ENCODE measurements around the gene ANKMY1.

The ANKMY1 gene

DNA sequence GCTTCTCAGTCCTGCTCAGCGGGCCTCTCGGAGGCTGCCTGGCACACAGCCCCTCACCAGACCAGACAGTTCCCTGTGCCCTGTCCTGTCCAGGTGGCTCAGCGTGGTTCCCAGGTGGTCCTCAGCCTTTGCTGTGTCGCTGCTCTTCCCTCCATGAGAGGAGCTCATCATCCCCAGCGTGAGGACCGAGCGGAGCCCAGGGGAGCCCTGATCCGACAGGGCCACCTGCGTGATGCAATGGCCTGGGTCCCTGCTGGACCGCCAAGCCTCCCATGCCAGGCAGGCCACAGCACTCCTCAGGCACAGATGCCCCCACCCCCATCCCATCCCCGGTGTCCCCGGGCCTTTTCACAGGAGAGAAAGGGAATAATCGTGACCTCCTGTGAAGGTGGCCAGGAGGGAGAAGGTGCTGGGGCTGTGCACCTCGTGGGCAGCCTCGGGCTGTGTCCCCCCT lies 118.1 kb downstream of the ANKMY1 start:
- FAIRE-seq (no peak), DNase-seq (ENCODE audit: insufficient read length, low spot score) (no peak)

DNA sequence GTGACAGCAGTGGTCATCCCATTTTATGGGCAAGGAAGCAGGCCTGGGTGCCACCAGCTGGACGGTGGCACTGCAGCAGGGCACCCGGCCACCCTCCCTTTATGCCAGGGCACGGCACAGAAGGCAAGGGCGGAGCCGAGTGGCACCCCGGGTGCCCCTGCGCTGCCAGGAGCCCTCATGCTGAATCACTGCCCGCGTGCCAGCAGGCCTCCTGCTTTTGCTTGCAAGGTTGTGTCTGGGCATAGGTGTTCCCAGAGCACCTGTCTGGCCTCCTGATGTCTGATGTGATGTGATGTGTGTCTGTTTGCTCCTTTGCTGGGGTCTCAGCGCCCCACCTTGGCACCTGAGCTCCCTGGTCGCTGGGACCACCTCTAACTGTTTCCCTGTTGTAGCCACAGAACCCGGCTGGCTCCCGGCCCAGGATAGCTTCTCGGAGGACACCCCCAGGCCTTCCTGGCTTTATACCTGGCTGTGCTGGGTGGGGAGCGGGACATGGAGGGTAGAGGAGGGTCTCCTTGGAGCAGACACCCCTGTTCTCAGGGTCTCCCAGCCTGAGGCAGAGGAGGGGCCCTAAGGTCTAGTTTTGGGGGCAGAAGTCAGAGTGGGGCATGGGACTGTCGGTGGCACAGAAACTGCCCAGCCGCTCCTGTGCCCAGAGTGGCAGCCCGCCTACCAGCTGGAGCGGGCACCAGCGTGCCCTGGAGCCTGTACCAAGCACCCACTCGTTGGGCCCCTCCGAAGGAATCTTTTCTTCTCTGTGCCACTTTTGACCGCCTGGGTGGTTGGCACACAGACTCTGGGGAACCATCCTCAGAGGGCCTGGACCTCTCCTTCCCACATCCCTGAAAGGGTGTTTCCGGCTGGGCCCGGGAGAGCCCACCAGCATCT lies 118.7 kb downstream of the ANKMY1 start:
- FAIRE-seq (no peak), DNase-seq (ENCODE audit: insufficient read length, low spot score) (no peak)

DNA sequence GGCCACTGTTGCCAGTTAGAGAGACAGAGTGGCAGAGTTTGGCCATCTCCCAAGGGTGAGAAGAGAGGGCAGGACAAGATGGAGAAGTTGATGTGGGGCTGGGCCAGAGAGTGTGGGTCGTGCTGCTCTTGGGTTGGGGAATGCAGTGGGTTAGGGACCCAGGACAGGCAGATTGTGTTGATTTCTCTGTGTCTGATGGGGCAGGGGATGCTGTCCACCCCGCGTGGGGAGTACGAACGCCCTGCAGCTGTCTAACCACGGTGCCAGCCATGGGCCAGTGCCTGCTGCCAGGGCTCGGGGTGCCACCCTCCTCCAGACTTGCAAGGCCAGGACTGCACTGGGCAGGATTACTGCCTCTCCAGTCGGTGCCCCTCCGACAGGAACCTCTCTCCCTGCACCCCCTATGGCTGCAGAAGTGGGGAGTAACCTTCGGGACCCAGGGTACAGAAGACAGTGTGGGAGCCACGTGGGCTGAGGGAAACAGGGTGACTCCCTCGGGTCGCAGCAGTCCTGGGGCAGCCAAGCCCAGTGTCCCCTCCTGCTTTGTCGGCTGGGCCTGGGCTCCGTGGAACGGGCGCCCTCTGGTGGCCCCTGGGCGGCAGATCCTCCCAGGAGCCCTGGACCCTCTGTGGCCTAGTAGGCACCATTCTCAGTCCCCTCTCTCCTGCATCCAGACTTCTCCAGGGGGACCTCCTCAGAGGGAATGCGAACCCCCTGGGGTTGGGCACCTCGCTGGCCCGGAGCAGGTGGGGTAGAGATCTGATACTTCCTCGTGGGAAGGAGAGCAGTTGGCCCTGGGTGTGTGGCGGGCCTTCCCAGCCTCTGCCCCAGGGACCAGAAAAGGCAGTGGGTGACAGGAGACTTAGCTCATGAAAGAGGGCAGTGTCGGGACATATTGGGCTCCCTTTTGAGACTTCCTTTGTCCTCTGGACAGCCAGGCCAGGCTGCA lies 119.7 kb downstream of the ANKMY1 start:
- peak; percentile 82 for DNase-seq (ENCODE audit: insufficient read length, low spot score)

GRCh38 chr2:240437551-240437860 lies 120.3 kb downstream of the ANKMY1 start:
- no peak for DNase-seq (ENCODE audit: insufficient read length, low spot score)
- no peak for FAIRE-seq

More for the DNA sequence above, 119.7 kb downstream of the ANKMY1 start:
- FAIRE-seq: peak; percentile 82

- FAIRE-seq (no peak), DNase-seq (ENCODE audit: insufficient read length, low spot score) (no peak)
Measured at GRCh38 chr2:240436683-240437550, 120.9 kb downstream of the ANKMY1 start.

DNA sequence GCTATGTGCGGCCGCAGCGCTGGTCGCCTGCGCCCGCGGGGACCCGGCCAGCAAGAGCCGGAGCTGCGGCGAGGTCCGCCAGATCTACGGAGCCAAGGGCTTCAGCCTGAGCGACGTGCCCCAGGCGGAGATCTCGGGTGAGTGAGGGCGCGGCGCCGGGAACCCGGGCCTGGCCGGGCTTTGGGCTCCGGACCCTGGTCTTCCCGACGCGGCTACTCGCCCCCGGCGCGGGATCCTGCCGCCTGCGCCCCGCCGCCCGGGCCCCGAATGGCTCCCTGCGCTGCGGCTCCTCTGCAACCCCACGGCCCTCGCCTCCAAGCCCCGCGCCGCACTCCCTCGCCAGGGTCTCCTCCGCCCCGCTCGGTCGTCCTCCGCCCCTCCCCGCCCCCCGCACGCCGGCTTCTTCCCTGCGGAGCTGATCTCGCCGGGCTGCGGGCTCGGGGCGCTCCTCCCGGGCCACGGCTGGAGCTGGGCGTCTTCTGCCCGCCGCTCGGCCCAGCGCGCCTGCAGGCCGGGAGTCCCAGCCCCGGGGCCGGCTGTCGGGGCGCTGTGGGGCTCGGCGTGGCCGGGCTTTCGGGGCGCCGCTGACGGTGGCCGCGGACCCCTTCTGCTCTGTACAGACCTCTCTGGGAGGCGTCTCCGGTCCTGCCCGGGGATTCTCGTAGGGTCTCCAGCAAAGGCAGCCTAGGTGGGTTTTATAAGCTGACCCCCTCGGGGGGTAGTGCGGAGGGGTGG lies 121.7 kb downstream of the ANKMY1 start:
- no peak for FAIRE-seq

DNA sequence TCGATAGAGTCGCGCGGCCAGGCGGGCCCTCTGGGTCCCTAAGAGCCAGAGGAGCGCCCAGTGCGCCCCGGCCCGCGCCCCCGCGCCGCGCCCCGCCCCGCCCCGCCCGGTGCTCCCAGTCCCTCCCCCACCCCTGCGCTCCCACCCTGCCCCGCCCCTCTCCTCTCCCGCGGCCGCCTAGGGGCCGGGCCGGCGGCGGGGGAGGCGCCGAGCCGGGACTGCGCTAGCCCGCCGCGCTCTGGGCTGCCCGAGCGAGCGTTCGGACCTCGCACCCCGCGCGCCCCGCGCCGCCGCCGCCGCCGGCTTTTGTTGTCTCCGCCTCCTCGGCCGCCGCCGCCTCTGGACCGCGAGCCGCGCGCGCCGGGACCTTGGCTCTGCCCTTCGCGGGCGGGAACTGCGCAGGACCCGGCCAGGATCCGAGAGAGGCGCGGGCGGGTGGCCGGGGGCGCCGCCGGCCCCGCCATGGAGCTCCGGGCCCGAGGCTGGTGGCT lies 122.3 kb downstream of the ANKMY1 start, which contains the start of gene GPC1:
GPC1 (plus strand) TSS at position 207 of the 491 bp plus-strand sequence; CDS start at position 463, 256 bp downstream.
- no peak for FAIRE-seq

More for the DNA sequence above, 121.7 kb downstream of the ANKMY1 start:
- DNase-seq (ENCODE audit: insufficient read length, low spot score): no peak

DNA sequence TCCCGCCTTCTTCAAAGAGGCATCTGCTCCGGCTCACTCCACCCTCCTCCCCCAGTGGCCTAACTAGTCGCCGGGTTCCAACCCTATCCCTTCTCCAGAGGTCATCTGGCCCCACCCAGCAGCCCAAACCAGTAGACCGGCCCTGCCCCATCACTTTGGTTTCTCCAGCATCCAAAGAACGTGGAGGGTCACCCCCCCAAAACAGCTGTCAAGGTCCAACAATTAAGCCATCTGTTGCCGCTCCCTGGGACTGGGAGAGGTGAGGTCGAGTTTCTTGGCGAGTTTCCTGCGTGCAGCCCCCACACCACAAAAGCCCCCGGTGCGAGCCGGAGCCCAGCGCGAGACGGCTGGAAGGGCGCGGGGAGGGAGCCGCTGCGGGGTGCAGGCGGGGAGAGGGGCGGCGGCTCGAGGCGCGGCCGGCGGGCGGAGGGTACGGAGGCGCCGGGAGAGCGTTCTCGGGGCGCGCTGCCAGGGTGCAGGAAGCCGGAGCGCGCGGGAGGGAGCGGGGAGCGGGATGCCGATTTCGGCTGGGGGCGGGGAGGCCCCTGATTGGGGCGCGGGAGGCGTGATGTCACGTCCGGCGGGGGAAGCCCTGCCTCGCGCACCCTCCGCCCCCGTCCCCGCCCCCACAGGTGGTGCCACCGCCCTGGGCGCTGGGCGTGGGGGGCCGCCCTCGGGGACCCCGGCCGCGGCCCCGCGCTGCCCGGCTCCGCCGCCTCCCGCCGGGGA lies 122.9 kb downstream of the ANKMY1 start:
- FAIRE-seq (peak; percentile 64), DNase-seq (ENCODE audit: insufficient read length, low spot score) (peak; percentile 87)

More for the DNA sequence above, 122.3 kb downstream of the ANKMY1 start, which contains the start of gene GPC1:
- peak; percentile 75 for DNase-seq (ENCODE audit: insufficient read length, low spot score)

- peak; percentile 90 for DNase-seq (ENCODE audit: insufficient read length, low spot score)
- peak; percentile 92 for FAIRE-seq
Measured at GRCh38 chr2:240433973-240434727, 123.6 kb downstream of the ANKMY1 start.

GRCh38 chr2:240432820-240433801 lies 124.7 kb downstream of the ANKMY1 start:
- FAIRE-seq: peak; percentile 58
- no peak for DNase-seq (ENCODE audit: insufficient read length, low spot score)

DNA sequence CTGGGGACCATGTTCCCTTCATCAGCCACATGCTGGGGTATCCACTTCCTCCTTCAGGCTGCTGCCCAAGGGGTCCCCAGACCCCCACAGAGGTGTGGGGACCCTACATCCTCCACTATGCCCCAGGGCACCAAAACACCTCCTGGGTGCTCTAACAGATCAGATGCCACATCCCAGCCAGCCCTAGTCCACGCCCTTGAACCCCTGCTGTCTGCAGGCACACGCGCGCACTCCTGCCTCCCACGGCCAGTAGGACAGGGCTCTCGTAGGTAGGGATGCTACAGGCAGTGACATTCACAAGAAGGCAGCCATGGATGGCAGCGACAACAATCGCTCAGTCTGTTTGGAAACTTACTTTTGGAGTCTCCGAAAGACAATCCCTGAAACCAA lies 125.4 kb downstream of the ANKMY1 start:
- no peak for DNase-seq (ENCODE audit: insufficient read length, low spot score)
- FAIRE-seq: peak; percentile 9

- FAIRE-seq (no peak), DNase-seq (ENCODE audit: insufficient read length, low spot score) (no peak)
Measured at GRCh38 chr2:240431661-240432424, 125.9 kb downstream of the ANKMY1 start.

DNA sequence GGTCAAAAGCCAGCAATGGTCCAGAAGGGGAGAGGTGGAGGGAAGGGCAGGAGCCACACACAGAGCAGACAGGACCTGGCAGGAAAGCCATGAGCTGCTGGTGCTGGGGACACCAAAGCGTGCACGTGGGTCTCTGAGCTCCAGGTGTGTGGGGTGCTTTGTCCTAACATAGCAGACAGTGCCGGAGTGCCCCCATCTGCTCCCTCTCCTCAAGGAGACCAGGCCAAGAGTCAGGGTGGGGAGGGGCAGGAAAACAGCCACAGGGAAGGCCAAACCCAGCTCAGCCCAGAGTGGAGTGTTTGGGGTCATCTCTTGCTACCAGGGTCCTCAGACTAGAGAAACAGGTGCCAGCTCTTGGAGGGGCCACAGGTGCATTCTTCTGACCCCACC lies 126.5 kb downstream of the ANKMY1 start:
- DNase-seq (ENCODE audit: insufficient read length, low spot score) (no peak), FAIRE-seq (no peak)

GRCh38 chr2:240430595-240430994 lies 127.2 kb downstream of the ANKMY1 start:
- FAIRE-seq: no peak

GRCh38 chr2:240429872-240430491 lies 127.8 kb downstream of the ANKMY1 start:
- DNase-seq (ENCODE audit: insufficient read length, low spot score) (no peak), FAIRE-seq (no peak)

More at GRCh38 chr2:240430595-240430994, 127.2 kb downstream of the ANKMY1 start:
- no peak for DNase-seq (ENCODE audit: insufficient read length, low spot score)
